ENCODE results near the gene COL23A1. TPM values are rescaled to one million over a fixed set of nuclear protein-coding genes. Genes with fewer than 3 reads are reported as not detected.

COL23A1 gene
- total and polyA plus RNA-seq, 2 experiments from 2014 or later: 1.1 to 5.1 TPM

DNA sequence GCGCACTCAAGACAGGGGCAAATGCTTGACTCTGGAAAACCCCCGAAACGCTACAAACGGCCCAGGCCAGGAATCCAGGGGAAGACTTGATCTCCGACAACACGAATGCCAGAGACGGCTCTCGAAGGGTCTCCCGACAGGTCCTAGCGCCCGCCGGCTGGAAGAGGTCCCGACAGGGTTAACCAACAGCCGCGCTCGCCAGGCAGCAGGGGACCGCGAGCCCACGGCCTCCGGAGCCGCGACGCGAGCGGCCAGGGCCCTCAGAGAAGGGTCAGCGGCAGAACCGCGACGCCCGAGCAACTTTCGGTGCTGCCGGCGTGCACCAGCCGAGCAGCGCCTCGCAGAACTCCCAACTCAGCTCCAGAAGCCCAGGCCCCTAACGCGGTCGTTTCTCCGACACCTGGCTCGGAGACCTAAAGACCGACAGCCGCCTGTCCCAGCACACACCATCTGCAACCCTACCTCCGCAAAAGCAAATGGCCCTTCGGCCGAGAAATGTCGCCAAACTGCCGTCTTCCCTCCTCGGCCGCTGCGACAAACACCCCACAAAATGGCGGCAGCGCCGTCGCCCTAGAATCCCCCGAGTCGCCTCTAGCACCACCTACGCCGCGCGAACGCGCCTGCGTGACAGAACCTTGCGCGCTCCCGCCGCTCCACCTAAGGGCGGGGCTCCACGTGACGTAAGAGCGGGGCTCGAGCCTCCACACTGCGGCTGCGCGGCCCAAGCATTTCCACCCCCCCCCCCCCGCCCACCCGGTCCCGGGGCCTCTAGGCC is 36.5 kb upstream of the COL23A1 start, which contains the start of gene CLK4:
Gene CLK4 (minus strand): TSS at position 567 of the 775 bp plus-strand sequence. CDS start 3,634 bp downstream, outside the sequence.
- Histone ChIP-seq H3K4me1 (ENCODE audit: insufficient read depth) (peaks cover 17% of the 10 kb centered on the region), H3K4me3 (peak within 1 kb of the TSS; percentile 88), H3K9me2 (replicated peaks; ENCODE audit: insufficient read depth) (no peaks in the 10 kb centered on the region), H3K4me2 (peak within 1 kb of the TSS; percentile 80), H4K20me1 (ENCODE audit: insufficient read depth, poor library complexity, severe bottlenecking) (peaks cover 42% of the 10 kb centered on the region), H2AFZ (peak within 1 kb of the TSS; percentile 92), H3K9me3 (ENCODE audit: low read depth) (no peaks in the 10 kb centered on the region), H3K36me3 (replicated peaks; ENCODE audit: insufficient read depth, low read depth) (peaks cover 4% of the 10 kb centered on the region), H3K27ac (peak within 1 kb of the TSS; percentile 97), H3K27me3 (no peaks in the 10 kb centered on the region), H3K79me2 (peaks cover 46% of the 10 kb centered on the region)
- peak; percentile 98 for DNase-seq (ENCODE audit: low spot score)
- TF ChIP-seq EZH2phosphoT487 (IDR thresholded peaks at IDR 0.05; ENCODE audit: low read depth, severe bottlenecking, unreplicated experiment): no peak
- no peak for TF ChIP-seq CTCF (IDR thresholded peaks at IDR 0.05; ENCODE audit: poor library complexity)
- no peak for TF ChIP-seq EZH2 (IDR thresholded peaks at IDR 0.05; ENCODE audit: borderline replicate concordance)
- under 1% methylated on average over 68 of the region's 79 CpGs for WGBS (ENCODE audit: low lambda C conversion rate, missing lambda C conversion rate)

GRCh38 chr5:178625679-178626483 is 35.7 kb upstream of the COL23A1 start:
- Histone ChIP-seq H3K79me2 (peaks cover 54% of the 10 kb centered on the region), H2AFZ (peak overlapping the region; percentile 87), H3K4me1 (ENCODE audit: insufficient read depth) (peaks cover 17% of the 10 kb centered on the region), H3K36me3 (replicated peaks; ENCODE audit: insufficient read depth, low read depth) (peaks cover 4% of the 10 kb centered on the region), H3K4me2 (peak overlapping the region; percentile 80), H3K9me3 (ENCODE audit: low read depth) (no peaks in the 10 kb centered on the region), H3K27me3 (no peaks in the 10 kb centered on the region), H3K9me2 (replicated peaks; ENCODE audit: insufficient read depth) (no peaks in the 10 kb centered on the region), H4K20me1 (ENCODE audit: insufficient read depth, poor library complexity, severe bottlenecking) (peaks cover 42% of the 10 kb centered on the region), H3K27ac (peak overlapping the region; percentile 97), H3K4me3 (peak overlapping the region; percentile 88)
- WGBS (ENCODE audit: low lambda C conversion rate, missing lambda C conversion rate): under 1% methylated on average over 23 of the region's 23 CpGs
- DNase-seq (ENCODE audit: low spot score): no peak
- TF ChIP-seq EZH2 (IDR thresholded peaks at IDR 0.05; ENCODE audit: borderline replicate concordance) (no peak), EZH2phosphoT487 (IDR thresholded peaks at IDR 0.05; ENCODE audit: low read depth, severe bottlenecking, unreplicated experiment) (no peak), CTCF (IDR thresholded peaks at IDR 0.05; ENCODE audit: poor library complexity) (no peak)

DNA sequence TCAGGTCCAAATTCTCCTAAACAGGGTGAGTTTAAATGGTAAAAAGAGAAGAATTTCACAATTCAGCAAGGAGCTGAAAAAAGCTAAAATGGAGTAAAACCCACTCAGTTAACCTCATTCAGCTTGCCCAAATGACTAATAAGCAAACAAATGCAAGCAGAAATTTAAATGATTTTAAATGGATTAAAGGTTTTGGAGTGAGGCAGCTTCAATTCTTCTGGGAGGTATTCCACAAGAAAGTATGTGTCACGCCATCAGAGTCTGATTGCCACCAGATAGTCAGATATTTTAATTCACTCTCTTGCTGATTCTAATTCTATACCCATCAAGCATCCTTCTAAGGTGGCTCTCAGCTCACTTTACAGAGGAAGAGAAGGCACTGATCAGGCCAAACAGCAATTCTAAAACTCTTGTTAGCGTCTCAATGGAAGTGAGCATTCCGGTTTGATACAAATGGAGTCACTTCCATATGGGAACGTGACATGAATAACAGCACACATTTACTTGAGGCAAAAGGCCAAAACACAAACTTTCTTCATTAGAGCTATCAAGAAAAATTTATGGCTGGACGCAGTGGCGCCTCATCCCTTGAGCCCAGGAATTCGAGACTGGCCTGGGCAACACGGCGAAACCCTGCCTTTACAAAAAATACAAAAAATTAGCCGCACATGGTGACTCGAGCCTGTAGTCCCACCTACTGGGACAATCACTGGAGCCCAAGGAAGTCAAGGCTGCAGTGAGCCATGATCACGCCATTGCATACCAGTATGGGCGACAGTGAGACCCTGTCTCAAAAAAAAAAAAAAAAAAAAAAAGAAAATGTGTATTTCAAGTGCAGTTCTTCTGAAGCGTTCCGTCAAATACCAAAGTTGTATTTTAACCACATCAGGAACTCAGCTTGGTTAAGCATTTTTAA is 34.7 kb upstream of the COL23A1 start:
- H3K4me1 ChIP-seq (ENCODE audit: insufficient read depth): peaks cover 13% of the 10 kb centered on the region

More for the DNA sequence above, 34.7 kb upstream of the COL23A1 start:
- peaks cover 42% of the 10 kb centered on the region for H4K20me1 ChIP-seq (ENCODE audit: insufficient read depth, poor library complexity, severe bottlenecking)
- peak overlapping the region; percentile 80 for H3K4me2 ChIP-seq
- DNase-seq (ENCODE audit: low spot score): no peak
- no peaks in the 10 kb centered on the region for H3K9me3 ChIP-seq (ENCODE audit: low read depth)
- H3K9me2 ChIP-seq (replicated peaks; ENCODE audit: insufficient read depth): no peaks in the 10 kb centered on the region
- TF ChIP-seq EZH2phosphoT487 (IDR thresholded peaks at IDR 0.05; ENCODE audit: low read depth, severe bottlenecking, unreplicated experiment): no peak
- no peak for TF ChIP-seq CTCF (IDR thresholded peaks at IDR 0.05; ENCODE audit: poor library complexity)
- no peak for TF ChIP-seq EZH2 (IDR thresholded peaks at IDR 0.05; ENCODE audit: borderline replicate concordance)
- H3K27me3 ChIP-seq: no peaks in the 10 kb centered on the region
- peak overlapping the region; percentile 88 for H3K4me3 ChIP-seq
- peak overlapping the region; percentile 97 for H3K27ac ChIP-seq
- H3K79me2 ChIP-seq: peaks cover 63% of the 10 kb centered on the region
- no peak overlapping the region for H2AFZ ChIP-seq
- H3K36me3 ChIP-seq (replicated peaks; ENCODE audit: insufficient read depth, low read depth): peaks cover 4% of the 10 kb centered on the region
- WGBS (ENCODE audit: low lambda C conversion rate, missing lambda C conversion rate): 19% methylated on average over 15 of the region's 15 CpGs

Measured in hepatocyte (in vitro differentiated cells).